ENCODE results near the gene SUPT4H1. TPM values are rescaled to one million over a fixed set of nuclear protein-coding genes. Genes with fewer than 3 reads are reported as not detected.

The SUPT4H1 gene
- total and polyA plus RNA-seq, 9 of the 15 experiments (the other 6 are each of a cell fraction or from before 2014, with no cell fraction given), result 62.1 to 320 (median 117) TPM

DNA sequence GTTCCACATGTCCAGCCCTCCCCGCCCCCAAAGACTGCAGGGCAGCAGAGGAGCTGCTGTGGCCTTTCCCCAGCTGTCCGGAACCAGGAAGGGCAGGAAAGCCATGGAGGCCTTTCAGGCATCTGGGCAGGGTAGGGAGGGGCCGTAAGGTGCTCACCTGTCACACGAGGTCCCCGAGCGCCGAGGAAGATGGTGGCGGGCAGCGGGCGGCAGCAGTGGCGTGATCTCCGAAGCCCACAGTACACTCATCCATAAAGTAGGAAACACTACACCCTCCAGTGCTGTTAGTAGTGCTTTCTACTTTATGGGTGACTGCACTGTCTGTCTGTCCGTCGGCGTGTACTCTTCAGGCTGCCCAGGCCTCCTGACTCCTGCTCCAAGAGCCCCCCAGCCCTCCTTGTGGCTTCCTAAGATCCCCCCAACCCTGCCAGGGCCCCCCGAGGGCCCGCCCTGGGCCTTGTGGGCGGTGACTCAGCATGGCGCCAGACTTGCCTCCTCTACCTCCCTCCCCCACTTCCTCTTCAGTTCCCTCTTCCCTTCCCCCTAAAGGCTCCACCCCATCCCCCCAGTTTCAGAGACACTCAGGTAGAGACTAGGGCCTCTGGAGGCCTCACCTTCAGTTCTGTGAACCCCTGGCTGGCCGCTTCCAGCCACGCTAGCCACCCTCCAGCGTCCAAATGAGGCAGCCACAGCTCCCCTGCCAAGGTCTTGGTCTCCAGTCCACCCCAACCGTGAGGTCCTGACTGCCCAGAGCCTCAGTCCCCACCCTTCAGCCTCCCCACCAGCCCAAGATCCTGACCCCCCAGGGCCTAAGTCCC is 20.8 kb downstream of the SUPT4H1 start (continued):
- TF ChIP-seq, protein P1, sequence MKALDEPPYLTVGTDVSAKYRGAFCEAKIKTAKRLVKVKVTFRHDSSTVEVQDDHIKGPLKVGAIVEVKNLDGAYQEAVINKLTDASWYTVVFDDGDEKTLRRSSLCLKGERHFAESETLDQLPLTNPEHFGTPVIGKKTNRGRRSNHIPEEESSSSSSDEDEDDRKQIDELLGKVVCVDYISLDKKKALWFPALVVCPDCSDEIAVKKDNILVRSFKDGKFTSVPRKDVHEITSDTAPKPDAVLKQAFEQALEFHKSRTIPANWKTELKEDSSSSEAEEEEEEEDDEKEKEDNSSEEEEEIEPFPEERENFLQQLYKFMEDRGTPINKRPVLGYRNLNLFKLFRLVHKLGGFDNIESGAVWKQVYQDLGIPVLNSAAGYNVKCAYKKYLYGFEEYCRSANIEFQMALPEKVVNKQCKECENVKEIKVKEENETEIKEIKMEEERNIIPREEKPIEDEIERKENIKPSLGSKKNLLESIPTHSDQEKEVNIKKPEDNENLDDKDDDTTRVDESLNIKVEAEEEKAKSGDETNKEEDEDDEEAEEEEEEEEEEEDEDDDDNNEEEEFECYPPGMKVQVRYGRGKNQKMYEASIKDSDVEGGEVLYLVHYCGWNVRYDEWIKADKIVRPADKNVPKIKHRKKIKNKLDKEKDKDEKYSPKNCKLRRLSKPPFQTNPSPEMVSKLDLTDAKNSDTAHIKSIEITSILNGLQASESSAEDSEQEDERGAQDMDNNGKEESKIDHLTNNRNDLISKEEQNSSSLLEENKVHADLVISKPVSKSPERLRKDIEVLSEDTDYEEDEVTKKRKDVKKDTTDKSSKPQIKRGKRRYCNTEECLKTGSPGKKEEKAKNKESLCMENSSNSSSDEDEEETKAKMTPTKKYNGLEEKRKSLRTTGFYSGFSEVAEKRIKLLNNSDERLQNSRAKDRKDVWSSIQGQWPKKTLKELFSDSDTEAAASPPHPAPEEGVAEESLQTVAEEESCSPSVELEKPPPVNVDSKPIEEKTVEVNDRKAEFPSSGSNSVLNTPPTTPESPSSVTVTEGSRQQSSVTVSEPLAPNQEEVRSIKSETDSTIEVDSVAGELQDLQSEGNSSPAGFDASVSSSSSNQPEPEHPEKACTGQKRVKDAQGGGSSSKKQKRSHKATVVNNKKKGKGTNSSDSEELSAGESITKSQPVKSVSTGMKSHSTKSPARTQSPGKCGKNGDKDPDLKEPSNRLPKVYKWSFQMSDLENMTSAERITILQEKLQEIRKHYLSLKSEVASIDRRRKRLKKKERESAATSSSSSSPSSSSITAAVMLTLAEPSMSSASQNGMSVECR (CRISPR knock-in tag; IDR thresholded peaks at IDR 0.05), result peak; percentile 2; the same call in 1 of the 2 replicates
- TF ChIP-seq MTA3 (IDR thresholded peaks at IDR 0.05; ENCODE audit: borderline replicate concordance) (no peak), MTF1 (CRISPR knock-in tag; IDR thresholded peaks at IDR 0.05; ENCODE audit: borderline replicate concordance) (no peak), ZNF384 (IDR thresholded peaks at IDR 0.05; ENCODE audit: low read depth, low read length) (no peak), IRF2 (CRISPR knock-in tag; IDR thresholded peaks at IDR 0.05) (no peak), HMG20A (CRISPR knock-in tag; conservative IDR thresholded peaks at IDR 0.05) (no peak), ZNF561 (CRISPR knock-in tag; conservative IDR thresholded peaks at IDR 0.05) (no peak), RBM14 (IDR thresholded peaks at IDR 0.05; ENCODE audit: borderline replicate concordance, insufficient read depth, low read depth, low read length) (peak; percentile 83; the same call in 1 of the 2 replicates), ZNF124 (CRISPR knock-in tag; IDR thresholded peaks at IDR 0.05) (no peak)
- TF ChIP-seq, protein P2, sequence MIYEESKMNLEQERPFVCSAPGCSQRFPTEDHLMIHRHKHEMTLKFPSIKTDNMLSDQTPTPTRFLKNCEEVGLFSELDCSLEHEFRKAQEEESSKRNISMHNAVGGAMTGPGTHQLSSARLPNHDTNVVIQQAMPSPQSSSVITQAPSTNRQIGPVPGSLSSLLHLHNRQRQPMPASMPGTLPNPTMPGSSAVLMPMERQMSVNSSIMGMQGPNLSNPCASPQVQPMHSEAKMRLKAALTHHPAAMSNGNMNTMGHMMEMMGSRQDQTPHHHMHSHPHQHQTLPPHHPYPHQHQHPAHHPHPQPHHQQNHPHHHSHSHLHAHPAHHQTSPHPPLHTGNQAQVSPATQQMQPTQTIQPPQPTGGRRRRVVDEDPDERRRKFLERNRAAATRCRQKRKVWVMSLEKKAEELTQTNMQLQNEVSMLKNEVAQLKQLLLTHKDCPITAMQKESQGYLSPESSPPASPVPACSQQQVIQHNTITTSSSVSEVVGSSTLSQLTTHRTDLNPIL (CRISPR knock-in tag; IDR thresholded peaks at IDR 0.05), result no peak
- TF ChIP-seq, protein P3, sequence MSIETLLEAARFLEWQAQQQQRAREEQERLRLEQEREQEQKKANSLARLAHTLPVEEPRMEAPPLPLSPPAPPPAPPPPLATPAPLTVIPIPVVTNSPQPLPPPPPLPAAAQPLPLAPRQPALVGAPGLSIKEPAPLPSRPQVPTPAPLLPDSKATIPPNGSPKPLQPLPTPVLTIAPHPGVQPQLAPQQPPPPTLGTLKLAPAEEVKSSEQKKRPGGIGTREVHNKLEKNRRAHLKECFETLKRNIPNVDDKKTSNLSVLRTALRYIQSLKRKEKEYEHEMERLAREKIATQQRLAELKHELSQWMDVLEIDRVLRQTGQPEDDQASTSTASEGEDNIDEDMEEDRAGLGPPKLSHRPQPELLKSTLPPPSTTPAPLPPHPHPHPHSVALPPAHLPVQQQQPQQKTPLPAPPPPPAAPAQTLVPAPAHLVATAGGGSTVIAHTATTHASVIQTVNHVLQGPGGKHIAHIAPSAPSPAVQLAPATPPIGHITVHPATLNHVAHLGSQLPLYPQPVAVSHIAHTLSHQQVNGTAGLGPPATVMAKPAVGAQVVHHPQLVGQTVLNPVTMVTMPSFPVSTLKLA (conservative IDR thresholded peaks at IDR 0.05), result peak; percentile 46 to 63; a peak in 2 of 4 replicates
- TF ChIP-seq, protein P4, sequence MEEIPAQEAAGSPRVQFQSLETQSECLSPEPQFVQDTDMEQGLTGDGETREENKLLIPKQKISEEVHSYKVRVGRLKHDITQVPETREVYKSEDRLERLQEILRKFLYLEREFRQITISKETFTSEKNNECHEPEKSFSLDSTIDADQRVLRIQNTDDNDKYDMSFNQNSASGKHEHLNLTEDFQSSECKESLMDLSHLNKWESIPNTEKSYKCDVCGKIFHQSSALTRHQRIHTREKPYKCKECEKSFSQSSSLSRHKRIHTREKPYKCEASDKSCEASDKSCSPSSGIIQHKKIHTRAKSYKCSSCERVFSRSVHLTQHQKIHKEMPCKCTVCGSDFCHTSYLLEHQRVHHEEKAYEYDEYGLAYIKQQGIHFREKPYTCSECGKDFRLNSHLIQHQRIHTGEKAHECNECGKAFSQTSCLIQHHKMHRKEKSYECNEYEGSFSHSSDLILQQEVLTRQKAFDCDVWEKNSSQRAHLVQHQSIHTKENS (CRISPR knock-in tag; IDR thresholded peaks at IDR 0.05), result no peak
- TF ChIP-seq, protein P5, sequence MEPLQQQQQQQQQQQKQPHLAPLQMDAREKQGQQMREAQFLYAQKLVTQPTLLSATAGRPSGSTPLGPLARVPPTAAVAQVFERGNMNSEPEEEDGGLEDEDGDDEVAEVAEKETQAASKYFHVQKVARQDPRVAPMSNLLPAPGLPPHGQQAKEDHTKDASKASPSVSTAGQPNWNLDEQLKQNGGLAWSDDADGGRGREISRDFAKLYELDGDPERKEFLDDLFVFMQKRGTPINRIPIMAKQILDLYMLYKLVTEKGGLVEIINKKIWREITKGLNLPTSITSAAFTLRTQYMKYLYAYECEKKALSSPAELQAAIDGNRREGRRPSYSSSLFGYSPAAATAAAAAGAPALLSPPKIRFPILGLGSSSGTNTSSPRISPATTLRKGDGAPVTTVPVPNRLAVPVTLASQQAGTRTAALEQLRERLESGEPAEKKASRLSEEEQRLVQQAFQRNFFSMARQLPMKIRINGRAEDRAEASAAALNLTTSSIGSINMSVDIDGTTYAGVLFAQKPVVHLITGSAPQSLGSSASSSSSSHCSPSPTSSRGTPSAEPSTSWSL (CRISPR knock-in tag; IDR thresholded peaks at IDR 0.05; ENCODE audit: borderline replicate concordance), result no peak
- TF ChIP-seq, protein P6, sequence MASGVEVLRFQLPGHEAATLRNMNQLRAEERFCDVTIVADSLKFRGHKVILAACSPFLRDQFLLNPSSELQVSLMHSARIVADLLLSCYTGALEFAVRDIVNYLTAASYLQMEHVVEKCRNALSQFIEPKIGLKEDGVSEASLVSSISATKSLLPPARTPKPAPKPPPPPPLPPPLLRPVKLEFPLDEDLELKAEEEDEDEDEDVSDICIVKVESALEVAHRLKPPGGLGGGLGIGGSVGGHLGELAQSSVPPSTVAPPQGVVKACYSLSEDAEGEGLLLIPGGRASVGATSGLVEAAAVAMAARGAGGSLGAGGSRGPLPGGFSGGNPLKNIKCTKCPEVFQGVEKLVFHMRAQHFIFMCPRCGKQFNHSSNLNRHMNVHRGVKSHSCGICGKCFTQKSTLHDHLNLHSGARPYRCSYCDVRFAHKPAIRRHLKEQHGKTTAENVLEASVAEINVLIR (CRISPR knock-in tag; IDR thresholded peaks at IDR 0.05), result no peak
